ENCODE data around the gene TNIP1.

TNIP1 gene

DNA sequence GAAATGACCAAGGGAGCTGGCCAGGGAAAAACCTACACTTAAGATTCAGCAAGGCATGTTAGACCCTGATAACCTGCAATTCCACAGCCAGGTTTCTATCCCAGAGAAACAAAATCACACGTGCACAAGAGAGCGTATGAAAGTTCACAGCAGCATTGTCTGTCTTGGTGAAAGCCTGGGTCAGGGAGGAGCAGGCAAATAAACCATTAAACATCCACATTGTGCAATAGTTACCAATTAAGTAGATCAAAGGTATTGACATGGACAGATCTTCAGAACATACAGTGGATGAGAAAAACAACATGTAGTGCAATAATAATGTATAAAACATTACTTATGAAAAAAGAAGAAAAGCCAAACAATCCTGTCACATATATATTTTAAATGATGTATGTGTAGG is 76.3 kb downstream of the TNIP1 start:
- DNase-seq (ENCODE audit: low read depth) = no peak
- TF ChIP-seq, protein P1, sequence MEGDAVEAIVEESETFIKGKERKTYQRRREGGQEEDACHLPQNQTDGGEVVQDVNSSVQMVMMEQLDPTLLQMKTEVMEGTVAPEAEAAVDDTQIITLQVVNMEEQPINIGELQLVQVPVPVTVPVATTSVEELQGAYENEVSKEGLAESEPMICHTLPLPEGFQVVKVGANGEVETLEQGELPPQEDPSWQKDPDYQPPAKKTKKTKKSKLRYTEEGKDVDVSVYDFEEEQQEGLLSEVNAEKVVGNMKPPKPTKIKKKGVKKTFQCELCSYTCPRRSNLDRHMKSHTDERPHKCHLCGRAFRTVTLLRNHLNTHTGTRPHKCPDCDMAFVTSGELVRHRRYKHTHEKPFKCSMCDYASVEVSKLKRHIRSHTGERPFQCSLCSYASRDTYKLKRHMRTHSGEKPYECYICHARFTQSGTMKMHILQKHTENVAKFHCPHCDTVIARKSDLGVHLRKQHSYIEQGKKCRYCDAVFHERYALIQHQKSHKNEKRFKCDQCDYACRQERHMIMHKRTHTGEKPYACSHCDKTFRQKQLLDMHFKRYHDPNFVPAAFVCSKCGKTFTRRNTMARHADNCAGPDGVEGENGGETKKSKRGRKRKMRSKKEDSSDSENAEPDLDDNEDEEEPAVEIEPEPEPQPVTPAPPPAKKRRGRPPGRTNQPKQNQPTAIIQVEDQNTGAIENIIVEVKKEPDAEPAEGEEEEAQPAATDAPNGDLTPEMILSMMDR (IDR thresholded peaks at IDR 0.05; ENCODE audit: insufficient read depth, low read depth, low read length, missing control alignments) = no peak
- no peak overlapping the region for H3K4me3 ChIP-seq (ENCODE audit: low read length)

DNA sequence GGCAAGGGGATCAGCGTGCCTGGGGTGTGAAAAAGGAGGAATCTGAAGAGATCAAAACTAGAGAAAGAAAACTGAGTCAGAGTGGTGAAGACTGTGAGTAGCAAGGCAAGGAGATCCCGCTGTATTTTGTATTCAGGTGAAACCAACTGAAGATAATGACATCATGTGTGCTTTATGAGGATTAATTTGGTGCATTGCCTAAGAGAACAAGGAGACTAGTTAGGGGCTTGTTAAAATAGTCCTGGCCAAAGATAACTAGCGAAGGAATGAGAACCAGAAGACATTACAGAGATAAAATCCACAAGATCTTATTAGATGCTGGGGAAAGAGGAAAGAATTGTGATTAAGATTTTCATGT is 77.4 kb downstream of the TNIP1 start:
- no peak overlapping the region for H3K4me3 ChIP-seq (ENCODE audit: low read length)
- DNase-seq (ENCODE audit: low read depth) = no peak
- TF ChIP-seq, protein P1 (IDR thresholded peaks at IDR 0.05; ENCODE audit: insufficient read depth, low read depth, low read length, missing control alignments) = no peak

DNA sequence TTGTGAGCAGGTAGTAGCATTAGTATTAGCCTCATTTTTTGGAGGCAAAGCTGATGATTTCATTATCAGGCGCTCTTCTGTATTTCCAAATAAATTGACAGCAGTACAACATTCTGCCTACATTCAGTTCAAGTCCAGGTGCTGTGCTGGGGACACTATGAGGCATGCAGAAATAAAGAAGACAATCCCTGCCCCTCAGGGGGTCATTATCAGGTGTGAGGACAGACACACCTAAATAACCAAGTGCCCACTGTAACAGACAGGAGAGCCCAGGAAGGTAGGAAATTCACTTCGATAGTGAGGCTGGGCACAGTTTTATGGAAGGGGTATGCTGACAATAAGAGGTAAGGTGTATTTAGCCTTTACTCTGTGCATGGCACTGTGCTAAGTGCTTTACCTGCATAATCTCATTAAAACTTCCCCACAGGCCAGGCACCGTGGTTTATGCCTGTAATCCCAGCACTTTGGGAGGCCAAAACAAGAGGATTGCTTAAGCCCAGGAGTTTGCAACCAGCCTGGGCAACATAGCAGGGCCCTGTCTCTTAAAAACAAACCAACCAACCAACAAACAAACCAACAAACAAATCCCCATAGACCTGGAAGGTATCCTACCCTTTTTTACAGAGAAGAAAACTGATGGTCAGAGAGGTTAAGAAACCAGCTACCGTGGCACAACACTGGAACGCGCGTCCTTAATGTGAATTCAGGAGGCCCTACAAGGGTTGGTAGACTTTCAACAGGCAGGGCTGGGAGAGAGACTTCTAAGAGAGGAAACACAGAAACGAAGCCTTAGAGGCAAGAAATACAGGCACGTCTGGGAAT is 77.9 kb downstream of the TNIP1 start:
- TF ChIP-seq, protein P1 (IDR thresholded peaks at IDR 0.05; ENCODE audit: insufficient read depth, low read depth, low read length, missing control alignments) = no peak
- H3K4me3 ChIP-seq (ENCODE audit: low read length) = no peak overlapping the region
- DNase-seq (ENCODE audit: low read depth) = no peak

DNA sequence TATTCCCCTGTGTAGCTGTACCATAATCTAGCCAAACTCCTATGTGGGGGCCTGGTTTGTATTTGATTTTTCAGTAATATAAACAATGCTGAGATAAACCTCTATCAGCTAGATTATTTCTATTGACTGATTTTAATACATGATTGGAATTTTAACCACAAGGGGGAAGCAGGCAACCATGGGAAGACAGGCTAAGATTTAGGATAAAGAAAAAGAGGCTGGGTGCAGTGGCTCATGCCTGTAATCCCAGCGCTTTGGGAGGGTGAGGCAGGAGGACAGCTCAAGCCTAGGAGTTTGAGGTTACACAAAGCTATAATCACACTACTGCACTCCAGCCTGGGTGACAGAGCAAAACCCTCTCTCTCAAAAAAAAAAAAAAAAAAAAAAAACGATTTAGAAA is 78.6 kb downstream of the TNIP1 start:
- H3K4me3 ChIP-seq (ENCODE audit: low read length) = no peak overlapping the region
- TF ChIP-seq, protein P1 (IDR thresholded peaks at IDR 0.05; ENCODE audit: insufficient read depth, low read depth, low read length, missing control alignments) = peak; percentile 58
- DNase-seq (ENCODE audit: low read depth) = peak; percentile 62

DNA sequence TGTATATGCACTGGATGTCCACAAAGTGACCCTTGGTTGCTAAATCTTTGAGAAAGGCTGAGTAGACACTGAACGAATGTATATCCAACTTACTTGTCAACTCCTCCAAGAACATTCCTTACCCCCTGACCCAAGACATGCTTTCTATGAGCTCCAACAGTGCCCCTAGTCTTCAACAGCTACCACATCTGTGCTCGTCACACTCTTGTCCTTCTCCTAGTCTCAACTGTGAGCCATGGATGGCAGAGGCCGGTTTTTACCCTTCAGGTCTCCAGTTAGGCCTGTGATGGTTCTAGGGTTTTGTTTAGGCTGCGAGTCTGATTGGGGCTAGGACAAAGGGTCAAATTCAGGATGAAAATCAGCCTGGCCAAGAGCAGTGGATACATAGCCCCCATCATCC is 79.4 kb downstream of the TNIP1 start:
- TF ChIP-seq, protein P1 (IDR thresholded peaks at IDR 0.05; ENCODE audit: insufficient read depth, low read depth, low read length, missing control alignments) = no peak
- no peak for DNase-seq (ENCODE audit: low read depth)
- H3K4me3 ChIP-seq (ENCODE audit: low read length) = no peak overlapping the region

DNA sequence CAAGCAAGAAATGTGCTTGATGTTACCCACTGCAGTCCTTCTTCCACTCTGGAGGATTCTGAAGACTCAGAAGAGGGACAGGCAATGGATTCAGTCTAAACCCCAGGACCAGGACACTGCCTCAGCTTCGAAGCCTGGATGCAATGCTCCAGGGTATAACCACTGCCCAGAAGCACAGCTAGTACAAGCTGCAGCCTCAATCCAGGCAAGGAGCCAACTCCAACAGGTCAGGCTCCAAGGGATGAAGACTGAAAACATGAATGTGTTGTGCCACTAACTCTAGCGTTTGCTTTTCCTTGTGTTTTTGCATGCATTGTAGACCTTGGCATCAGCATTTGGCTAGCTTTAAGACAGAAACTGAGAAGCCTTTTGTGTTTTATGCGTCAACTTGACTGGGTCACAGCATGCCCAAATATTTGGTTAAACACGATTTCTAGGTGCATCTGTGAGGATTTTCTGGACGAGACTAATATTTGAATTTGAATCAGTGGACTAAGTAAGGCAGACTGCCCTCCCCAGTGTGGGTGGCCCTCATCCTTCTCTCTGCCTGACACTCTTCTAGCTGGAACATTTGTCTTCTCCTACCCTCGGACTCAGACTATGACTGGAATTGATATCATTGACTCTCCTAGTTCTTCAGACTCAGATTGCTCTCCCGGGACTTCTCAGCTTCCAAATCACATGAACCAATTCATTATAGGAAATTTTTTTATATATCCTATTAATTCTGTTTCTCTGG is 81.0 kb downstream of the TNIP1 start:
- no peak overlapping the region for H3K4me3 ChIP-seq (ENCODE audit: low read length)
- TF ChIP-seq, protein P1 (IDR thresholded peaks at IDR 0.05; ENCODE audit: insufficient read depth, low read depth, low read length, missing control alignments) = no peak
- no peak for DNase-seq (ENCODE audit: low read depth)

All from epithelial cell of esophagus (primary cell).